CD4-positive, CD25-positive, alpha-beta regulatory T cell (primary cell): ENCODE data around the gene CELSR1. TPM values are rescaled to one million over a fixed set of nuclear protein-coding genes. Genes with fewer than 3 reads are reported as not detected.
"Not testable (repeated sequence)": the region's sequence is repeated elsewhere in the genome, so short reads cannot be mapped to it uniquely, and the experiment has no call there.

Experiments used
- ATAC-seq, 2 donors: fragments of 150-1000 bp; cut with Tn5 transposase; one replicate each; pipeline ENCODE4 v1.10.0; 2021; ENCODE audit warnings: low read depth in 2 of 2, moderate number of reproducible peaks in 2 of 2, moderate library complexity in 1 of 2
- DNase-seq, 3 donors: peaks; one replicate each; pipeline versions ENCODE4 v3.0.0 to v3.0.0-alpha.2; 2012 to 2022; ENCODE audit warnings: mixed read lengths in 1 of 3
- H3K27ac ChIP-seq: one replicate; pipeline ENCODE4 v1.7.0; 2013; ENCODE audit warnings: mild to moderate bottlenecking, low read length; ENCODE audit not compliant: insufficient read depth, poor library complexity, severe bottlenecking
- H3K27me3 ChIP-seq: one replicate; pipeline ENCODE4 v1.7.0; 2013; ENCODE audit warnings: low read length; ENCODE audit not compliant: control insufficient read depth, insufficient read depth
- H3K36me3 ChIP-seq: one replicate; pipeline ENCODE4 v1.7.0; 2013; ENCODE audit warnings: mild to moderate bottlenecking, low read length, moderate library complexity; ENCODE audit not compliant: control insufficient read depth, insufficient read depth
- H3K4me1 ChIP-seq: 2 replicates; pipeline ENCODE4 v1.7.0; 2013; ENCODE audit warnings: mild to moderate bottlenecking, low read length; ENCODE audit not compliant: insufficient read depth, control insufficient read depth, poor library complexity, severe bottlenecking
- H3K4me3 ChIP-seq: one replicate; pipeline ENCODE4 v1.7.0; 2013; ENCODE audit warnings: low read depth, mild to moderate bottlenecking, low read length, moderate library complexity
- H3K9me3 ChIP-seq, 2 experiments: 1 replicate in 1 of 2; 2 replicates in 1 of 2; pipeline ENCODE4 v1.7.0; 2013; ENCODE audit warnings: low read length in 2 of 2, mild to moderate bottlenecking in 1 of 2, moderate library complexity in 1 of 2; ENCODE audit not compliant: control insufficient read depth in 2 of 2
- H3K27ac Mint-ChIP-seq, 3 donors: one replicate each; pipeline ENCODE4 v1.8.0; 2020 to 2022; ENCODE audit warnings: mild to moderate bottlenecking in 3 of 3, mixed read lengths in 3 of 3, moderate library complexity in 2 of 3
- H3K27me3 Mint-ChIP-seq: one replicate; pipeline ENCODE4 v1.8.0; 2022; ENCODE audit warnings: mild to moderate bottlenecking, mixed read lengths
- H3K36me3 Mint-ChIP-seq: one replicate; pipeline ENCODE4 v1.8.0; 2020; ENCODE audit warnings: mixed read lengths
- H3K4me1 Mint-ChIP-seq, 4 donors: one replicate each; pipeline ENCODE4 v1.8.0; 2020 to 2022; ENCODE audit warnings: mixed read lengths in 4 of 4, mild to moderate bottlenecking in 1 of 4
- H3K4me3 Mint-ChIP-seq, 4 donors: one replicate each; pipeline ENCODE4 v1.8.0; 2020 to 2022; ENCODE audit warnings: mild to moderate bottlenecking in 4 of 4, mixed read lengths in 4 of 4, moderate library complexity in 3 of 4
- H3K9me3 Mint-ChIP-seq, 7 donors: one replicate each; pipeline ENCODE4 v1.8.0; 2020 to 2022; ENCODE audit warnings: mixed read lengths in 7 of 7, mild to moderate bottlenecking in 3 of 7, moderate library complexity in 2 of 7
- polyA plus RNA-seq, 4 donors: library from polyadenylated mRNA; unstranded; fragments of 300-500 nt; fragmentation: Illumina TruSeq; gene quantifications; one replicate each; pipeline ENCODE4 v1.2.3, GENCODE V29; 2021
- total RNA-seq: library from RNA; stranded (reverse); gene quantifications from one replicate; pipeline ENCODE4 v1.2.3, GENCODE V29; 2022

The CELSR1 gene
- total and polyA plus RNA-seq, 5 donors from 2014 or later: 0.10 to 1.4 (median 0.45) TPM; not detected in 1

GRCh38 chr22:46397951-46398350 is 139.5 kb downstream of the CELSR1 start:
- Histone ChIP-seq H3K27ac (no peak overlapping the region), H3K36me3 (no peaks in the 10 kb centered on the region), H3K4me1 (no peaks in the 10 kb centered on the region), H3K27me3 (no peaks in the 10 kb centered on the region), H3K4me3 (no peak overlapping the region), H3K9me3 (no peaks in the 10 kb centered on the region)
- peaks cover 0 to 4% (median 0%) of the 10 kb centered on the region in 4 donors for H3K4me1 Mint-ChIP-seq
- no peak overlapping the region for H3K4me3 Mint-ChIP-seq
- ATAC-seq (no peak), DNase-seq (no peak)
- H3K9me3 Mint-ChIP-seq: no peaks in the 10 kb centered on the region
- H3K27ac Mint-ChIP-seq: no peak overlapping the region
- H3K27me3 Mint-ChIP-seq: peaks cover 11% of the 10 kb centered on the region
- H3K36me3 Mint-ChIP-seq: no peaks in the 10 kb centered on the region

DNA sequence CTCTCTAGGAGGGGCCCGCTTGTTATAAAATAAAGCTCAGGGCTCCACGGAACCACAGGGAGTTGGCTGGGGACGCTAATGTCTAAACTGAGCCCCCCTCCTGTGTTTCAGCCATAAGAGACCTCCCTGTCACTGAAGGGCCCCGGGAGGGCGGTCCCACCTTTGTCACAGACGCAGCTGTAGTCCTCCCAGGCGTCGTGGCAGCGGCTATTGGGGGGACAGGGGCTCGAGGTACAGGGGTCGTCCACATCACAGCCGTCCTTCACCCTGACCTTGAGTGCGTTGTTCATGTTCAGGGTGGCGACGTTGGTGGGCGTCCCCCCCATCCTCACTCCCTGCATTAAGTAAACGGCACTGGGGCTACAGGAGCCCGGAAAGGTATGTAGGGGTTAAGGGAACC is 139.9 kb downstream of the CELSR1 start:
- Histone ChIP-seq H3K9me3 (no peaks in the 10 kb centered on the region), H3K27me3 (no peaks in the 10 kb centered on the region), H3K4me3 (no peak overlapping the region), H3K27ac (no peak overlapping the region), H3K4me1 (no peaks in the 10 kb centered on the region), H3K36me3 (no peaks in the 10 kb centered on the region)
- Mint-ChIP-seq H3K27ac (no peak overlapping the region), H3K4me1 (peaks cover 0 to 4% (median 0%) of the 10 kb centered on the region in 4 donors), H3K9me3 (no peaks in the 10 kb centered on the region), H3K27me3 (peaks cover 11% of the 10 kb centered on the region), H3K4me3 (no peak overlapping the region), H3K36me3 (no peaks in the 10 kb centered on the region)
- no peak for DNase-seq
- ATAC-seq: no peak

- not testable (repeated sequence) for DNase-seq, H3K9me3 ChIP-seq, H3K9me3 Mint-ChIP-seq, H3K36me3 ChIP-seq, H3K27ac ChIP-seq, H3K36me3 Mint-ChIP-seq, H3K27ac Mint-ChIP-seq, ATAC-seq, H3K4me3 Mint-ChIP-seq, H3K4me1 ChIP-seq, H3K27me3 ChIP-seq, H3K4me1 Mint-ChIP-seq, H3K4me3 ChIP-seq
- peaks cover 11% of the 10 kb centered on the region for H3K27me3 Mint-ChIP-seq
These were observed 140.4 kb downstream of the CELSR1 start for GRCh38 chr22:46397049-46397448.

GRCh38 chr22:46395145-46395544 is 142.3 kb downstream of the CELSR1 start:
- Mint-ChIP-seq H3K27me3 (peaks cover 6% of the 10 kb centered on the region), H3K36me3 (no peaks in the 10 kb centered on the region), H3K27ac (no peak overlapping the region), H3K4me3 (no peak overlapping the region), H3K9me3 (no peaks in the 10 kb centered on the region), H3K4me1 (peaks cover 0 to 4% (median 0%) of the 10 kb centered on the region in 4 donors)
- no peaks in the 10 kb centered on the region for H3K9me3 ChIP-seq
- no peaks in the 10 kb centered on the region for H3K4me1 ChIP-seq
- no peak overlapping the region for H3K4me3 ChIP-seq
- no peak overlapping the region for H3K27ac ChIP-seq
- ATAC-seq: no peak
- DNase-seq: no peak
- no peaks in the 10 kb centered on the region for H3K27me3 ChIP-seq
- no peaks in the 10 kb centered on the region for H3K36me3 ChIP-seq

DNA sequence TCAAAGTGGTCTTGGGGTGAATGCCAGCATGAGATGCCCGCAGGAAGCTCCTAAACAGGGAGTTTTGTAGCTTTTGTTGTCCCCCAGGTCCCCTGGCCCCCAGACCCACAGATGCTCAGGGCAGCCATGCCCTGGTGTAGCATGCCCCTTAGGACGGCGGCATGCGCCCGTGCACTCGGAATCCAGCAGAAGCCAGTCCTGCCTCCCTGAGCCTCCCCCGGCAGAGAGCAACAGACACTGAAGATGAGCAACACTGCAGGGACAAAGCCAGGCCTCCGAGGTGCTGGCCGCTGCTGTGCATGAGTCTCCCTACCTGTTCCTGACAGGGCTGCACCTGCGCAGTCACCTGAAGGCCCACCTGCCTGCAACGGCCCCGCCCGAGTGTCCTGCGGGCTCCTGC is 142.8 kb downstream of the CELSR1 start:
- no peak overlapping the region for H3K27ac Mint-ChIP-seq
- no peak overlapping the region for H3K27ac ChIP-seq
- H3K36me3 Mint-ChIP-seq: no peaks in the 10 kb centered on the region
- H3K4me1 ChIP-seq: no peaks in the 10 kb centered on the region
- H3K9me3 Mint-ChIP-seq: no peaks in the 10 kb centered on the region
- no peak overlapping the region for H3K4me3 Mint-ChIP-seq
- peaks cover 6% of the 10 kb centered on the region for H3K27me3 Mint-ChIP-seq
- H3K27me3 ChIP-seq: no peaks in the 10 kb centered on the region
- DNase-seq: no peak
- H3K9me3 ChIP-seq: no peaks in the 10 kb centered on the region
- ATAC-seq: no peak
- H3K4me3 ChIP-seq: no peak overlapping the region
- no peaks in the 10 kb centered on the region for H3K36me3 ChIP-seq
- peaks cover 0 to 4% (median 0%) of the 10 kb centered on the region in 4 donors for H3K4me1 Mint-ChIP-seq

DNA sequence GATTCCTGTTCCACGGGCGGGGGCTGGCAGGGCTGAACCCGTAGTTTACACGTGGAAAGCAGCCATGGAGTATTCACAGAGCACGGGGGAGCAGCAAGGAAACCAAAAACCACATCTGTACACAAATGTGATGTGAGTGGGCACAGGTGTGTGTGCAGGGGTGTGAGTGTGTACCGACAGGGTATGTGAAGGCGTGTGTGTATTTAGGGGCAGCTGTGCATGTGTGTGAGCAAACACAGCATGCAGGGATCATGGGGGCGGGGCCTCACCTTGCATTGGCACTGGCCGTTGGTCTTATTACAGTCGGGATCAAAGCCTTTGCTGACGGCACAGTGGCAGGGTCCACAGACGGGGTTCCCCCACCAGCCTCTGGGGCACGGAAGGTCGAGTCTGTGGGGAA is 143.5 kb downstream of the CELSR1 start:
- H3K27ac Mint-ChIP-seq: no peak overlapping the region
- no peaks in the 10 kb centered on the region for H3K36me3 ChIP-seq

DNA sequence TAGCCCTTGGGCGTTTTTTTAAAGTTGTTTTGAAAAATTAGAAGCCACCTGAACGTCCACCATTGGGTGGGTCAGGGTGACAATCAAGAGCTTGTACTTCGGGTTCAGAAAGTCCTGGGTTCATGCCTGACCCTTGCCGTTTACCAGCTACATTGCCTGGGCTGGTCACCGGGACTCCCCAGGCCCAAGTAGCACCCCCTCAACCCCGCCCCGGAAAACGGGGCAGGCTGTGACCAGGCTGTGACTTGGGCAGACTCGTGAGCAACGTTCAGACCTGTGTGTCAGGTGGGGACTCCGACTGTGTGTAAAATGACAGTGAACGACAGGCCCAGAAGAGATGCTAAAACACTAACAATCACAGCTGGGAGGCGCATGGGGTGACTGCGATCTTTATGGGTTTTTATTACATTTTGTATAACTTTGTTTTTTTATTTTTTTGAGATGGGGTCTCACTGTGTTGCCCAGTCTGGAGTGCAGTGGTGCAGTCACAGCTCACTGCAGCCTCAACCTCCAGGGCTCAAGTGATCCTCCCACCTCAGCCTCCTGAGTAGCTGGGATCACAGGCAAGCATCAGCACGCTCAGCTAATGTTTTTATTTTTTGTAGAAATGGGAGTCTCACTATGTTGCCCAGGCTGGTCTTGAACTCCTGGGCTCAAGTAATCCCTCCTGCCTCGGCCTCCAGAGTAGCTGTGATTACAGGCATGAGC is 145.1 kb downstream of the CELSR1 start:
- Mint-ChIP-seq H3K36me3 (no peaks in the 10 kb centered on the region), H3K4me1 (peaks cover 0 to 4% (median 0%) of the 10 kb centered on the region in 4 donors), H3K27ac (no peak overlapping the region), H3K9me3 (no peaks in the 10 kb centered on the region), H3K4me3 (no peak overlapping the region), H3K27me3 (peaks cover 6% of the 10 kb centered on the region)
- Histone ChIP-seq H3K9me3 (no peaks in the 10 kb centered on the region), H3K36me3 (no peaks in the 10 kb centered on the region), H3K27ac (no peak overlapping the region), H3K4me1 (no peaks in the 10 kb centered on the region), H3K4me3 (no peak overlapping the region), H3K27me3 (no peaks in the 10 kb centered on the region)
- ATAC-seq (no peak), DNase-seq (no peak)

More for the DNA sequence above, 143.5 kb downstream of the CELSR1 start:
- peaks cover 6% of the 10 kb centered on the region for H3K27me3 Mint-ChIP-seq
- no peaks in the 10 kb centered on the region for H3K9me3 Mint-ChIP-seq
- no peak overlapping the region for H3K27ac ChIP-seq
- ATAC-seq: no peak
- no peak overlapping the region for H3K4me3 Mint-ChIP-seq
- H3K4me3 ChIP-seq: no peak overlapping the region
- H3K9me3 ChIP-seq: no peaks in the 10 kb centered on the region
- H3K4me1 Mint-ChIP-seq: peaks cover 0 to 4% (median 0%) of the 10 kb centered on the region in 4 donors
- H3K36me3 Mint-ChIP-seq: no peaks in the 10 kb centered on the region
- H3K27me3 ChIP-seq: no peaks in the 10 kb centered on the region
- no peaks in the 10 kb centered on the region for H3K4me1 ChIP-seq
- no peak for DNase-seq

- H3K36me3 ChIP-seq: no peaks in the 10 kb centered on the region
These were observed 145.8 kb downstream of the CELSR1 start for GRCh38 chr22:46391486-46392136.

More at GRCh38 chr22:46391486-46392136, 145.8 kb downstream of the CELSR1 start:
- H3K4me3 Mint-ChIP-seq: no peak overlapping the region
- no peaks in the 10 kb centered on the region for H3K36me3 Mint-ChIP-seq
- Histone ChIP-seq H3K27ac (no peak overlapping the region), H3K4me1 (no peaks in the 10 kb centered on the region), H3K9me3 (no peaks in the 10 kb centered on the region), H3K27me3 (no peaks in the 10 kb centered on the region), H3K4me3 (no peak overlapping the region)
- H3K27ac Mint-ChIP-seq: no peak overlapping the region
- ATAC-seq: no peak
- H3K27me3 Mint-ChIP-seq: peaks cover 6% of the 10 kb centered on the region
- no peak for DNase-seq
- no peaks in the 10 kb centered on the region for H3K9me3 Mint-ChIP-seq
- H3K4me1 Mint-ChIP-seq: peaks cover 0 to 4% (median 0%) of the 10 kb centered on the region in 4 donors
